Activated CD8-positive, alpha-beta memory T cell treated with anti-CD3 and anti-CD28 coated beads, Interleukin-2, amount 50 U/mL, for 24 hours (primary cell): ENCODE measurements around the gene HK1.

Experiments used
- DNase-seq: peaks from one replicate; pipeline ENCODE4 v3.0.0-alpha.2; 2020; ENCODE audit errors: extremely low read depth

Gene HK1

DNA sequence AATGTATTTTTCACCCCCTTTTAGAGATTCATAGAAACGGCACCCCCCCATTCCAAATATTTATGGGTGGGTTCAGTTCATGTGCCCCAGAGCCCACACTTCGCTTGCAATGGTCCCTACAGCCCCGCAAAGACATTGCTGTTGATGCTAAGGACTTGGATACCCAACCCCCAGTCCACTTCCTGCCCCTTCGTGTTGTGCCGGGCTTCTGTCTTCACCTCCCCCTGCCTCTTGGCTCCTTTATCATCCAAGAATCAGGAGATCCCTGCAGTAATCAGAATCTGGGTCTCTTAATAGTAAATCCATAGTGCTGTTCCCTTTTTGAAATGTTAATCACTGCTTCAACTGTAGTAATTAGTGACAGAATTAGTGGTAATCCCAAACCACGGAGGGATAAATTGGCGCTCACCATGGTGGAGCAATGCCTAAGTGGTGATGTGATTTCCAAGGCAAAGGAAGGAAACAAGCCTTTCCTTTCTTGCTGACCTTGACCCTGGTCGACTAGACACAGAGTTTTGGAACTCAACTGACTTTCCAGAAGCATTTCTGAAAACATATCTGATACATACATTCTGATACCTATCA lies 67.7 kb downstream of the HK1 start:
- no peak for DNase-seq

DNA sequence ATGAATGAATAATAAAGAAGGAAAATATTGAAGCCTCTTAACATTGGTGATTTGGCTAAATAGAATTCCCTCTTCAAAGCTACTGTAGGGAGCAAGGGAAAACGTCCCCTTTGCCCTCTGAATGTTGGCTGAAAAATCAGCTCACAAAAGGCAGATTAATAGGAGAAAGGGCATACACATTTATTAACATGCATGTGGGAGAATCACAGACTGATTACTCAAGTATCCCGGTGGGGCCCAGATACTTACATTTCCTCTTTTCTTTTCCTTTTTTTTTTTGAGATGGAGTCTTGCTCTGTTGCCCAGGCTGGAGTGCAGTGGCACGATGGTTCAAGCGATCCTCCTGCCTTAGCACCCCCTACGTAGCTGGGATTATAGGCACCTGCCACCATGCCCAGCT lies 68.5 kb downstream of the HK1 start:
- DNase-seq: no peak

DNA sequence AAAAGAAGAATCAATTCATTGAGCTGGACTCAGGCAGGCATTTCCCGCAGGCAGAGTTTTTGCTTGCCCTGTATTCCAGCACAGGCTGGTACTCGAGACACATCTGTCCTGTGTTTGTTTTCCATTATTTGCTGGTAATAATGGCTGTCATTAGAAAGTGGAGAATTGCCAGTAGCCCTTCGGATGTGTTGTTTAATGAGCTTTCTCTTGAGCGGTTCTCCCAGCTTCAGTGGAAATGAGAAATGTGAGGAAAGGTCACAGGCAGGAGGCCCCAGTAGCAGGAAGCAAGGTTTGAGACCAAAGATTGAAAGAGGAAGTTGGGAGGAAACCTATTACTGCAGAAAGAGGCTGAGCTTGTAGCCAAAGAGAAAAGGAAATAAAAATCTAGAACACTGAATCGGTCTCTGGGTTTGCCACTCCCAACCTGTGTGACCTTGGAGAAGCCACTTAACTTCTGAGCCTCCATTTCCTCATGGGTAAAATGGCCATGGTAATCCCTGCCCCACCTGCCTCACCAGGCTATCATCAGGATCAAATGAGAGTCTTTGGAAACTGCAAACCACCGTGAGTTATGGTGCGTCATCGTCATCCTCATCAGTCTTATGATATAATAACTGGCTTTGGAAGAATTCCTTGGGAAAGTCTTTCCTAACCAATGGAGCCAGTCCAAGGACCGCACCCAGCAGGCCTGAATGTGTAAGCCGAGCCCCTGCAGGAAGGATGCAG lies 70.7 kb downstream of the HK1 start:
- DNase-seq: no peak

GRCh38 chr10:69349542-69349888 lies 71.2 kb downstream of the HK1 start:
- DNase-seq: no peak

- DNase-seq: no peak
These were observed 73.3 kb downstream of the HK1 start for GRCh38 chr10:69351589-69351988.

DNA sequence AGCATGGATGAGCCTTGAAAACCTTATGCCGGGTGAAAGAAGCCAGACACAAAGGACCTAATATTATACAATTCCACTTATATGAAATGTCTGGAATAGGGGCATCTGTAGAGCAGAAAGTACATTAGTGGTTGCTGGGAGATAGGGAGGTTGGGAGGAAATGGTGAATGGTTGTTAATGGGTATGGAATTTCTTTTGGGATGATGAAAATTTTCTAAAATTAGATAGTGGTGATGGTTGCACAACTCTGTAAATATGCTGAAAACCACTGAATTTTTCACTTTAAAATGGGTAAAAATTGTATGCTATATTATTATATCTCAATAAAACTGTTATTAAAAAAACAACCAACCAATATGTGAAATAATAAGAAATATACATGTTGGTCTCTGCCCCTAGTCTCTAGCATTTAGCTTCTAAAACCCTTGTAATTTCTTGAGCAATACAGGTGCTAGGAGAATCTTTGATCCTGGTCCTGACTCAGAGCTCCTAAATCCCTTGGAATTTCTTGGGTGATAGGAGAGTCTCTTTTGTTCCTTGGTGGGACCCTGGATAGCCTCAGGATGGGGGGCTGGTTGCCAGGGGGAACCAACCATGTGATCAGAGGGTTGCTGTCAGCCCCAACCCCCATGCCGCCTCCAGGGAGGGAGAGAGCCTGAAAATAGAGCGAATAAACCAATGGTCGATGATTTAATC lies 74.4 kb downstream of the HK1 start:
- no peak for DNase-seq

GRCh38 chr10:69353977-69354635 lies 75.8 kb downstream of the HK1 start:
- no peak for DNase-seq

- DNase-seq: no peak
These were observed 77.9 kb downstream of the HK1 start for GRCh38 chr10:69356187-69356586.

DNA sequence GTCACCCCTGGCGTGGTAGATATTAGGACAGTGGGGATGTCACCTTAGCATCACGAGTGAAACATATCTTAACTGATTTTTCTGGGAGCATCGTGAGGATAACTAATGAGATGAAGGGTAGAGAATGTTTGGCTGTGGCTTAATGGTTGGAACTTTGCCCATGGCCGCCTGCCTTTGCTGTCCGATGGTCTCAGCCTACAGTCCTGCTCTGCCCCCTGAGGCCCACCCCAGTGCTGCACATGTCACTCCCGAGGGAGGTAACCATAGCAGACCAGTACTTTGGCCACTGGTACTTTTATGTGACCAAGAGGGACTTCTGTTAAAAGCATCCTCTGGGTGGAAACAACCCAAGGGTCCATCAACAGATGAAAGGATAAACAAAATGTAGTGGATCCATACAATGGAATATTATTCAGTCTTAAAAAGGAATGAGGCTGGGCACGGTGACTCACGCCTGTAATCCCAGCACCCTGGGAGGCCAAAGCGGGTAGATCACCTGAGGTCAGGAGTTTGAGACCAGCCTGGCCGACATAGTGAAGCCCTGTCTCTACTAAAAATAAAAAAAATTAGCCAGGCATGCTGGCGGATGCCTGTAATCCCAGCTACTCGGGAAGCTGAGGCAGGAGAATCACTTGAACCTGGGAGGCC lies 80.0 kb downstream of the HK1 start:
- no peak for DNase-seq

GRCh38 chr10:69359148-69359547 lies 80.9 kb downstream of the HK1 start:
- no peak for DNase-seq

DNA sequence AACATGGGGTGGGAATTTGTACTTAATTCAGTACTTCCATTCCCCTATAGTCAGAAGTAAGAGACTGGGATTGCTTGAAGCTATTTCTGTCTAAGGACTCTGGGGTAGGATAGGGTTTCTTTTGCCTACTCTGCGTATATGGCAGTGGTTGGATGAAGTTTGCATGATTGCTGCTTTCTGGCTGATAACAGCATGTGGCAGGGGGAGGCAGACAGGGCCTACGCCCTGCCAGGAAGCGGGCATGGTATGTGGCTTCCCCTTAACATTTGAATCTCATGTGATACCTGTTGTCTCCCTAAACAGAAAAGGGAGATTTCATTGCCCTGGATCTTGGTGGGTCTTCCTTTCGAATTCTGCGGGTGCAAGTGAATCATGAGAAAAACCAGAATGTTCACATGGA lies 81.3 kb downstream of the HK1 start:
- DNase-seq: no peak

DNA sequence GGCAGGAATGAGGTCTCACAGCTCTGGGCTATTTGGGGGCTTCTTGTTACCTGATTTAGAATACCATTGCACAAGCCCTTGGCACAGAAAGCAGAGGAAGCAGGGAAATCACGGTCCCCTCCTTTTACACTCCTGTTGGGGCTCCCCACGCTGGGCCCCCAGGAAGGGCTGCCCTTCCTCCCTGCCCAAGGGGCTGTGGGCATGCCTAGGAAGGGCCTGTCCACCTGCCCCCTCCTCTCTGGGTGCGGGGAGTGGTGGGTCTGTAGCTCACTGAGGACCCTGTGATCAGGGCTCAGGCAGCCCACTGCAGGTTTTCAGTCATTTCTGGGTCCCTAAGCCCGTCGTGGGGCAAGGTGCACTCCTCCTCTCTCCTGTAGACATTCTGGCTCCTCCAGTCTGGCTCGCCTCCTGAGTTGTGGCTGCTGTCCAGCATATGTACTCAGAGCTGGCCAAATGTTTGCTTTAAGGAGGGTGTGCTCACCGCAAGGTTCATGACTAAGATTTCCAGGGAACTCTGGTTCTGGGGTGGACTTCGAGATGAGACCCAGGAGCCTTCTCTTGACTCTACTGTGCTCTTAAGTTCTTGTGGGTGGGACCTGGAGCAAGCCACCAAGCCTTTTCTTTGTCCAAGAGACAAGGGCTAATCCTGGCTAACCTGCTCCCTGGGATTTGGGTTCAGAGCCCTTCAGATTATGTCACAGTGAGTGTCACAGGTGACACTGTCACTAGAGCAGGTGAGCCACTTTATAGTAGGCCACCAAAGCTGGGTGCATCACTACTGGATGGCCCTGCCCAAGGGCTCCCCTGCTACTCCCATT lies 82.4 kb downstream of the HK1 start:
- no peak for DNase-seq

GRCh38 chr10:69361303-69361614 lies 83.0 kb downstream of the HK1 start:
- no peak for DNase-seq

- DNase-seq: no peak
These were observed 84.2 kb downstream of the HK1 start for GRCh38 chr10:69362471-69362954.

DNA sequence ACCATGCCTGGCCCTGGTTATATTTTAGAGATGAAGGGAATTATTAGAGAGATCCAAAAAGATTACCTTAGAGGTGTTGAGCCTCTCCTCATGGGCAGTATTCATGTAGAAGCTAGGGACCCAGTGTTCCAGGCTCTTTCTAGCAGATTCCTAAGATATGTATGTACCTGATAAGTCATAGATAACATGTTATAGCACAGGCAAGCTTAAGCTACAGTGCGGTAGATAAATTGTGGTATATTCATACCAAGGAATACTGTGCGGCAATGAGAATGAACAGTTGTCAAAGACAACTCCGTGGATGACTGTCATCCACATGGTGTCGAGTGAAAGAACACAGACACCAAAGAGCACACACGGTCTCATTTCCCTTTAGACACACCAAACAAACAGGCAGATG lies 85.4 kb downstream of the HK1 start:
- no peak for DNase-seq

DNA sequence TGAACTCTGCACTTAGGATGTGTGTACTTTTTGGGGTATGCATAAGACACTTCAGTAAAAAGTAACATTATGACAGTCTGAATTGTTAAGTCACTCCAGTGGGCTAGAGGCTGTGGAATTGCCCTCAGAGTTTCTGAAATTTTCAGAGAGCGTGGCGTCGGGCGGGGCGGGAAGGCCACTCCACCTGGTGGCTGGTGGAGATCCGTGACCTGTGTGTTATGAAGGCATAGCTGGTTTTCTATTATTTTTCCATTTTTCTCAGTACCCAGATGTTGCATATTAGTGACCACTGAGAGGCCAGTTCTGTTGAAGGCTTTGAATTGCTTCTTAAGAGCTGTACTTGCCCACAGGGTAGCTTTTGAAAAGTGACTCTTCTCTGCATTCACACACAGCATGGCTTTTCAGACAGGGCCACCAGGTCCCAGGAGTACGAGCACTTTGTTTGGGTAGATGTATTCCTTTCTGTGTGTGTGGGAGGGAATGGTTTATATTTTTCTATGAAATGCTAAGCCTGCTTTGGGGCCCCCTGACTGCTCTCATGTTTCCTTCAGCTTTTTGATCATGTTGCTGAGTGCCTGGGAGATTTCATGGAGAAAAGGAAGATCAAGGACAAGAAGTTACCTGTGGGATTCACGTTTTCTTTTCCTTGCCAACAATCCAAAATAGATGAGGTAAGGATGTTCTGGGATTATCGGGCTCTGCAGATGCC lies 86.1 kb downstream of the HK1 start:
- no peak for DNase-seq

GRCh38 chr10:69366738-69367137 lies 88.4 kb downstream of the HK1 start:
- DNase-seq: no peak

GRCh38 chr10:69367469-69367868 lies 89.2 kb downstream of the HK1 start:
- no peak for DNase-seq

DNA sequence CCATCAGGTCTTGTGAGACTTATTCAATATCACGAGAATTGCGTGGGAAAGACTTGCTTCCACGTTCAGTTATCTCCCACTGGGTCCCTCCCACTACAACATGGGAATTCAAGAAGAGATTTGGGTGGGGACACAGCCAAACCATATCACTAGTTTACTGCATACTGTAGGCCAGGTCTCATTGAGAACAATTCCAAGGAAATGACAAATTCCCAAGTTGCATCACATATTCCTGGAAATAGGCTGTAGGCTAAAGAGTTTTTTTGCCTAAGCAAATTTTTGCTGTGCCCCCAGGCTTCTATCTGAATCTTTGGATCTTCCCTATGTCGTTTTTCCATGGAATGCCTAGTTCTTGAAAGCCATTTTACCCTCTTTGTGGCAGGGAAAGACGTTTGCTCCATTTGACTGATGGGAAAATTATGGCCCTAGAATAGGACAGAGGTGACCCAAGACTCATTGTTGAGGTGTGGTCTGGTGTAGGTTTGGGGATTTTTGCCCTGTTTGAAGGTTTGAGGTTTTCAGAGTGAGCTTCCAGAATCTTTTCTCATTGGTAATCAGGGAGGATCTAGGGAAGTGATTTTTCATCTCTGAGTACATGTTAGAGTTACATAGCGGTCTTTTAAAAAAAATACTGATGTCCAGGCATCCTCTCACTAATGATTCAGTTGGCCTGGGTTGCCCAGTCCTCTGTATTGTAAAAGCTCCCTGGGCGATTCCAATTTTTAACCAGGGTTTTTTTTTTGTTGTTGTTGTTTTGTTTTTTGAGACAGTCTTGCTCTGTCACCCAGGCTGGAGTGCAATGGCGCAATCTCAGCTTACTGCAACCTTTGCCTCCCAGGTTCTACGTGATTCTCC lies 94.1 kb downstream of the HK1 start:
- DNase-seq: no peak

GRCh38 chr10:69374242-69374641 lies 95.9 kb downstream of the HK1 start:
- DNase-seq: no peak
